Islet of Langerhans (tissue), 1 donor: ENCODE results near the gene EPHA10.
"Not testable (repeated sequence)": the region's sequence is repeated elsewhere in the genome, so short reads cannot be mapped to it uniquely, and the experiment has no call there.

ENCODE experiments used
- FAIRE-seq: peaks from one replicate; lab custom pipeline; 2011; peaks lifted over from hg19 to GRCh38; lab: Jason Lieb, UNC

The EPHA10 gene

DNA sequence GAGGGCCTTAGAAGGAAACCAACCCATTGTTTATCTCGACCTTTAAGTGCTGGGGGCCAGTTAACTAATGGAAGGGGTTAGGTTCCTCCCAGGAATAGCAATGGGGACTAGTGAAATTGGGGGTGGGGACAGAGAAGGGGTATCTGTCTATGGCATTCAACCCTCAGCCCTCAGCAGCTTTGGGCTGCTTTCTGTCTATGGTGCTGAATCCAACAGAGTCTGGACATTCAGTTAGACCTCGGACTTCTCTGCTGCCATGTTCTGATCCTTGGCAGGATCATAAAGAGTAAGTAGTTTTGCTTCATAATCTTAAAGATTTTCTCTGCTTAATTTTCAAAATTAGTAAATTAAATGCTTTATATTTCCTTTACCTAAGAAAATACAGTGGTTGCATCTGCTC, 2.6 kb upstream of the EPHA10 start:
- no peak for FAIRE-seq

DNA sequence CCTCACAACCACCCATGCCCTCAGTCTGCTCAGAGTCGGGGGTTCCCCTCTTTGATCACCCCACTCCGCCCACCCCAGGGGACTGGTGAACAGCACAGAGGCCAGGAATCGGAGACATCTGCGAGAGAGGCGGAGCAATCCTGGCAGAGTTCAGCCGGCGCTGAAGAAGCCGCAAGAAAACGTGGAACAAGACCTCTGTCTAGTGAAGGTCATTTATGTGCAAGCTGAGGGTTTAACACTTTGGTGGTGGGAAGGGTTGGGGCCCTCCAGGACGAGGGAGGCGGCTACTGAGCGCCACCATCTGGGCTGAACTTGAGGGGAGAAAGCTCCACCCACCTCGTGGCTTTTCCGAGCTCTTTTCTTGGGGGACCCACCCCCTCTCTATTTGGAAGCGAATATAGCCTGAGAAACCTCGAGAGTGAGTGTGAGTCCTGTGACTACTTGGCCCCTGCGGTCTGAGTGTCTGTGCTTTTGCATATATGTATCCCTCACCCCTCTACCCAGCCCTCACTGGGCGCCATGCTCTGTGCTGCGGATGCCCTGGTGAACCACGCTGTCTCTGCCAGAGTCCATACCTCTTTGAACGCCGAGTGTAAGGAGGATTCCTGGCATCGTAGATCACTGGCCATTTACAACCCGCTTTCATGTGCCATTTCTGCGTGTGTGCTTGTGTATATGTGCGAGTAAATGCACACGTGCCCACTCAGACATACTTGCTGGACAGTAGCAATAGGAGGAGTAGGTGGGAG, 1.2 kb upstream of the EPHA10 start:
- FAIRE-seq = no peak

DNA sequence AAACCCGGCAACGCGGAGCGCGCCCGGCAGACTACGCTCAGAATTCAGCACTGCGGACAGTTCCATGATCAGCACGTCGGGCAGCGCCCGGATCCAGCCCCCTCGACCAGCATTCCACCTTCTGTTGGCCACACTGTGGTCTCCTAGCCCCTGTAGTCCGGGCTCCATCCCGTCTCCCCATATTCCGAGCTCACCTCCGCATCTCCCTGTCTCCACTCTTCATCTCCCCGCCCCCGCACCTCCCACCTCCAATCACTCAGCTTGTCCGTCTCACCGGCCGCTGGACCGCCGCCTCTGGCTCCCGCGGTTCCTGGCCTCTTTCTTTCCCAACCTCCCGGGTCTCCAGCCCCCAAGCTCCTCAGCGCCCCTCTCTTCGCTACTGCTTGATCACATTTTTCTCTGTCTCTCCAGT, 500 bp downstream of the EPHA10 start:
- no peak for FAIRE-seq

DNA sequence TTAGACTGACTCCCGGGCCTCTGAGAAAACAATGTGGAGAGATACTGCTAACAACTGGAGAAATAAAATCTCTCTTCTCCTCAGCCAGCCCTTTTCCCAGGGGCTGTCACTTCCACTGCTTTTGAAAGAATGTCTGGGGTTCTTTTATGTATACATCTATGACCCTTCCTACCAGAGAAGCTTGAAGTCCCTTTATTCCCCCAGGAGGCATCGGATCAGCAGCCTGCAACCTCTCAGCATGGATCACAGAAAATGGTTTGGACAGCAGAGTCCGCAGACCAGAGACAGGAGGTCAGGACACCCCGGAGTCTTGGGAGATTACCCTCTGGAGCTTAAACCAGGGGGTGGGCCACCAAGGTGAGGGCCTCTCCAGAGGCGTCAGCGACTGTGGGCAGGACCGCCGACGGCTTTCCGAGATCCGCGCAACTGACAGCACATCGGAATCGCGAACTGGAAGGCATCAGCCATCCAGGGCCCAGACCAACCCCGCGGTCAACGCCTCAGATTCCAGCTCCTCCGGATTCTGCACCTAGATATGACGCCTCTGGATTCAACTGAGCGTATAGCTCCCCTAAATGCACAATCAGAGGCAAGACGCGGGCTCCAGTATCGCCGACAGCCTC, 1.0 kb downstream of the EPHA10 start:
- no peak for FAIRE-seq

DNA sequence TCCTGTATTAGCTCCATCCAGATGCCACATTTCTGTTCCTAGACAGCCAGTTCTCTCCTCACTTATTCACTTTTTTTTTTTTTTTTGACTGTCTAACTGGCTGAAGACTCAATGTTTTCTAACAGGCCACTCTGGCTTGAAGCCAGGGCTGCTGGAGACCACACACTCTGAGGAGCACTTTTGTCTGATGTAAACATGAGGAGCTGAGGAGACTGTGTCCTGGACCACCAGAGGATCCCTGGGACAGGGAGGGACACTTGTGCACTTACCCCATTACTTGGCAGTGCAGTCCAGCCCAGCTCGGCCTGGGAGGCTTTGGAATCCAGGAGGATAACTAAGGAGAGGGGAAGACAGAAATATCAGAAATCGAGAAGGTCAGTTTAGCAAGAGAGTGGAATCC, 2.4 kb downstream of the EPHA10 start:
- FAIRE-seq = no peak

DNA sequence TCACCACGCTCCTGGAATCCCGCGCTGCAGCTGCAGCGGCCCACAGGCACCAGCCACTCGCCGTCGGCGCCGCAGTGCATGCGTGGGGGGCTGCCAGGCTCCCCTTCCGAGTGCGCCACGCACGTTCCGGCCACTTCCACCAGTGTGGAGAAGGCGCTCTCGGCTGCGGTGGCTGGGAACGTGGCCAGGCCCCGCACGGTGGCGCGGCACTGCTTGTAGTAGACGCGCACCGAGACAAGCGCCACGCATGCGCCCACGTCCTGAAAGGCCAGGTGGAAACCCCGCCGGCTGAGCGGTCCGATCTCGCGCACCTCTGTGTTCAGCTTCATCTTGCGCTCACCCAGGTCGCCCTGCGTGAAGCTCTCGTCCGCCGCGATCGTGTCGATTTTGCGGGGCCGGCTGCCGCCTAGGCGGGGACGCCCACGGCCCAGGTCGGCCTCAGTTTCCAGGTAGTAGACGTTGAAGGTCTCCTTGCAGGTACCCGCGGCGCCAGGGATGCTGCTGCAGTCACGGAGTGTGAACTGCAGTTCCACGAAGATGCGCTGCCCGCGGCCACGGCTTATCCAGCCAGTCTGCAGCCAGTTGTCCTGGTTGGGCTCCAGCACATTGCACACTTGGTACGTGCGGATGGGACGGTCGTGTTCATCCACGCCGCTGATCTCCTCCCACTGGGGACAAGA, 3.4 kb downstream of the EPHA10 start:
- no peak for FAIRE-seq

DNA sequence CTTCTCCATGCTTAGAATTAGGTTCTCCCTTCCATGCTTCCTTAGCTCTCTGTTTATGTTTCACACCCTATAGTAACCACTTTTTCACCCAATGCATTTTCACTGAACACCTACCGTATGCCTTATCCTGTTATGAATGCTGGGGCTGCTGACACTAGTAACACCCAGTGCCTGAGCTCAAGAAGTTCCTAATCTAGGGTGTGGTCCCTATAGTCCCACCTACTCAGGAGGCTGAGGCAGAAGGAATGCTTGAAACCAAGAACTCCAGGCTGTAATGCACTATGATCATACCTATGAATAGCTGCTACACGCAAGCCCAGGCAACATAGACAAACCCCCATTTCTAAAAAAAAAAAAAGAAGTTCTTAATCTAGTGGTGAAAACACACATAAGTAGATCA, 5.5 kb downstream of the EPHA10 start:
- no peak for FAIRE-seq

DNA sequence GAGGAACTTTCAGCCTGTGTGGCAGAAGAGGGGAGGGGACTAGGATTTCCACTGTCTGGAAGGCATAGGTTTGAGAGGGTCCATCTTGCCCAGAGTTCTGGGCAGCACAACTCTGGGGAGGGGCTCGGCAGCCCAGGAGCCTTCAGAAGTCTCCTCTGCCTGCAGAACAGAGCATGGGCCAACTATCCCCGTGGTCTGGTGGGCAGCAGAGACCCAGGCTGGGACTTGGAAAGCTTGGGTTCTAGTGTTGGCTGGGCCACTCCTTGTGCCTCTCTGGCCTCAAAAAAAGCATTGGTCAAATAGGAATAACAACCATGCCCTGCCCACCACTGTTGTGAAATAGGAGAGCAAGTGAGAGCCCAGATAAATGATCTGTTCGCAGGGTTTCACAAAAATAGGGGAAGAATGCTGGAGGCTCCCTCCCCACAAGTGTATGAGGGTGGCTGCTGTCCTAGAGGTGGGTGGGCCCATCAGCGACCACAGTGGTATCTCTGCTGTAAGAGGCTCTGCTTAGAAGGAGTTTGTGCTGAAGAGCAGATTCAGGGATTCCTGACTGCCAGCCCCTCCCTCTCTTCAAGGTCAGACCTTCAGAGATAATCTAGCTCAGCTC, 8.9 kb downstream of the EPHA10 start:
- FAIRE-seq = no peak

DNA sequence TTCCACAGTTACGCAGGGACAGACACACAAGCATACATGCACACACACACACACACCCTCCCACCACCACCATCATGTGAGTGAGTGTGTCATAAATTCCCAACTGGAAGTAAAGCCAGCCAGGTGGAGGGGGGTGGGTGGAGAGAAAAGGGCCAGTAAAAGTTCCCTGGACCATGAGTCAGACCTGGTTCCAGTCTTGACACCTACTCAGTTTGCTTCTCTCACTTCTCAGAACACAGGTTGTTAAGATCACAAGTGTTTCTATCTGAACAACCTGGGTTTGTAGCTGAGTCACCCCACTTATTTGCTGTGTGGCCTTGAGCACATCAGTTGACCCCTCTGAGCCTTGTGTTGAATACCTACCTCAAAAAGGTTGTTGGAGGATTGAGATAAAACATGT, 9.6 kb downstream of the EPHA10 start:
- FAIRE-seq = no peak

DNA sequence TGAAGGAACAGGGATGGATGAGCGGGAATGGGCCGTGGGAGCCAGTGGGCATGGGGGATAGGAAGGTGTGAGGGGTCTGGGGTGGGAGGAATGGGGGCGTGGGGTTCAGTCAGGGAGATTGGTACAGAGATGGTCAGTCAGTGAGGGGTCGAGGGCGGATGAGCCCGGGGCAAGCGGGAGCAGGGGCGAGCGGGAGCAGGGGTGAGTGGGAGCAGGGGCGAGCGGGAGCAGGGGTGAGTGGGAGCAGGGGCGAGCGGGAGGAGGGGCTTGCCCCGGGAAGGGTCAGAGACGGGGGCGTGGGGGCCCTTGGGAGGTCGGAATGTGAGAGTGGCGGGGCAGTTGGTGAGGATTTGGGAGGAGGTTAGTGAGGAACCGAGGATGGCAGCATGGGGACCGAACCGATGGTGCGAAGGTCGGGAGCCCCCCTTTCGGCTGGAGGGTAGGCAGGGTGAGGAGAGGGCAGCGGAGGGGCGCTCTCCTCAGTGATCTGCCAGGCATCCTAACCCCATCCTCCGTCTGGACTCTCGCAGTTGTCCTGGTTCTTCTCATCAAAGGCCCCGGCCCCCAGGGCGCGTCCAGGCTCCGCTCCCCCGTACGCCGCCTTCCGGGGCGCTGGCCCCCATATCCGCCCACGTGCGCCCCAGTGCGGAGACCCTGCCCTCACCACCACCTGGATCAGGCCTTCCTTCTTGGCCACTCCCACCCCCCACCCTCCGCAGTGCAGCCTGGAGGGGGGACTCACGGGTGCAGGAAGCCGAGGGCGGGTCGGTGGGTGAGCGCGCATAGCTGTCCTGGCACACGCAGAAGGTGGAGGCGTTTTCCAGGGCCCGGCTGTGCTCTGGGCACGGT, 11.2 kb downstream of the EPHA10 start:
- FAIRE-seq = no peak

DNA sequence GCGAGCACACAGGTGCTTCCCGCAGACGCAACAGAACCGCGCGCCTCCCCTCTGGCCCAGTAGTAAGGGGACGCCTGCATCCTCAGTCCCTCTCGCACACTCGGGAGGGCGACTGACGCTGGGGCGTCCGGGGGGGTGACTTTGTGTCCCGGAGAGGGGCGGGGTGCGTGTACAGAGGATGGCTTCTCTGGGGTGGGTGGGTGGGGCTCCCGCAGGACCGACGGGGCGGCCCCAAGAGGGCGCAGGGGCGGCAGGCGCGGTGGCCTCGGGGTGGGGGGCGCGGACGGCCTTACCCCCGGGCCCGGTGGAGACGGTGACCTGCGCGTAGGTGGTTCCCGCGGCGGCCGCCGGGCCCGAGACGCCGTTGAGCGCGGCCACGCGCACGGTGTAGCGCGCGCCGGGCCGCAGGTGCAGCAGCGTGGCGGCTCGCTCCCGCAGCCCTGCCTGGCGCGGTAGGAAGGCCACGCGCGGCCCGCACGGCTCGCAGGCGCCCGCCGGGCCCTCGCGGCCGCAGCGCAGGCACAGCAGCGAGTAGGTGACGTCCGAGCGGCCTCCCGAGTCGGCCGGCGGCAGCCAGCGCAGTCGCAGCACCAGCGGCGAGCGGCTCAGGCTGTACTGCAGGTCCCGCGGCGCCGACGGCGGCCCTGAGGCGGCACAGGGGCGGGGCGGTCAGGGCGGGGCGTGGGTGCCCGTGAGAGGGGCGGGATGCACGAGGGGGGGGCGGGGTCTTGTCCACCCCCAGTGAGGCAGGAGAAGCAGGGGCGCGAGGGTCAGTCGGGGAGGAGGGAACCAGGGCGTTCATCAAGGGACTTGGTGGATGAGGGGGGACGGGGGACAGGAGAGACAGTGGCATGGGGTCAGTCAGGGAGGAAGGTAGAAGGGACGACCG, 12.1 kb downstream of the EPHA10 start:
- FAIRE-seq = no peak

DNA sequence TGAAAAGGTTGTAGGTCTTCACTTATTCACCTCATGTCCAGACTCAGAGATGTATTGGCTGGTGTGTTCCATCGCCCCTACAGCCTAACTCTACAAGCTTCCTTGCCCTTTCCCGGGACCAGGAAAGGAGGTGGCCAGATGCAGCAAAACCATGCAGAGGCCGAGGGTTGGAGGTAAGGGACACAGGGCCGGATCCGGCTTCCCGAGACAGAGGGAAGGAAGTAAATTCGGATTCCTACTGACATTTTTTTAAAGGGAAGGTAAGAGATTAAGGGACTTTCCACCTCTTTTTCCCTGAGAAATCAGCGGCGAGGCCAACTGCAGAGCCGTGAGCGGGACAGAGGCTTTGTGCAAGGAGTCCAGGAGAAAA, 12.7 kb downstream of the EPHA10 start:
- no peak for FAIRE-seq

DNA sequence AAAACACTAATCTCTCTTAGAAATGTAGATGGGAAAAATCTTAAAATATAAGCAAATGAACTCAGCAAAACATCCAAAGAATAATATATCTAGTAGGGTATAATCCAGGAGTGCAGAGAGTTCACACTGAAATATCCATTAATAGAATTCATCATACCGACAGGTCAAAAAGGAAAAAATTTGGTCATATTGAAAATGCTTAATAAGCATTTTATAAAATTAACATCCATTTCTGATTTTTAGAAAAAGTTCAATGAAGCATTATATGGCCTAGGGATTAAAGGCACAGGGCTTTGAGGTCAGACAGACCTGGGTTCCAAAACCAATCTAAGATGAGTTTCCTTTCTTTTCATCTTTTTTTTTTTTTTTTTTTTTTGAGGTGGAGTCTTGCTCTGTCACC, 16.4 kb downstream of the EPHA10 start:
- FAIRE-seq = no peak

DNA sequence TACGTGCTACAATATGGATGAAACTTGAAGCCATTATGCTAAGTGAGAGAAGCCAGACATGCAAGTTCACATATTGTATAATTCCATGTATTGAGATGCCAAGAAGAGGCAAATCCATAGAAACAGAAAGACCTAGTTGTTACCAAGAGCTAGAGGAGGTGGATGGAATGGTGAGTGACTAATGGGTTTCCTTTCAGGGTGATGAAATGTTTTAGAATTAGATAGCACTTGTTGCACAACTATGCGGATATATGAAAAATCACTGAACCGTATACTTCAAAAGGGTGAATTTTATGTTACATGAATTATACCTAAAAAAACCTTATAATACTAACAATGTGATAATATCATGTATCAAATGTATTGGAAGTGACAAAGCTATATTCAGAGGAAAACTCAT, 18.1 kb downstream of the EPHA10 start:
- FAIRE-seq = no peak

DNA sequence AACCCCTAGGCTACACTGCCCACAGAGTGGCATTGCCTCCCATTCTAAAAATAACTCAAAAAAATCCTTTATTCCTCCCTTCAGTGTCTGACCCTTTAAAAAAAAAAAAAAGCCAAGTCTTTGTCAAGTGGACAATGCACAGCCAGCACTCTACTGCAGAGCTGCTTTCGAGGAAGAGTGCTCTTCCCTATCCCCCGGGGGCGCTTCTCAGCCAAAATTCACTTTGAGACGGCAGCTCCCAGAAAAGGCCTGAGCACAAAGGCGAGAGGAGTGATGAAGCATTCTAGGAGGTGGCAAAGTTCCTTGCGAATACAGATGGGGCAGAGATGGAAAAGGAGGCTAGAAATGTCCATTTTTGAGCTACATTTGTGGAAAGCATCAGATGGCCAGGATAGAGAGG, 23.3 kb downstream of the EPHA10 start:
- FAIRE-seq = no peak

DNA sequence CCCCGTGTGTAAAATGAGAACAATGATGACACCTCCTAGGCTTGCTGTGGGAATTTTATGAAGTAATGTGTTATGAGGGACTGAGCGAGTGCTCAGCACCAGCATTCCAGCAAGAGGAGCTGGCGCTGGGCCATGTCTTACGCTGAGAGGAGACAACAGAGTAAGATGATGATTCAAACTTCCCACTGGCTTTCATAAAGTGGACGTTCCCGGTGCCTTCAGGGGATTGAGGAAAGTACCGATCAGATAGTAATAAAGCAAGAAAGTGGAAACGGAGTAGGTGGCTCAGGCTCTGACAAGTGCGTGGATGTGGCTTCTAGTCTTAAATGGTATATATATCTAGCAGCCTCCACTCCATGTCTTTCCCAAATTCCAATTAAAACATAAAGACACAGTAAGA, 23.8 kb downstream of the EPHA10 start:
- FAIRE-seq = no peak

DNA sequence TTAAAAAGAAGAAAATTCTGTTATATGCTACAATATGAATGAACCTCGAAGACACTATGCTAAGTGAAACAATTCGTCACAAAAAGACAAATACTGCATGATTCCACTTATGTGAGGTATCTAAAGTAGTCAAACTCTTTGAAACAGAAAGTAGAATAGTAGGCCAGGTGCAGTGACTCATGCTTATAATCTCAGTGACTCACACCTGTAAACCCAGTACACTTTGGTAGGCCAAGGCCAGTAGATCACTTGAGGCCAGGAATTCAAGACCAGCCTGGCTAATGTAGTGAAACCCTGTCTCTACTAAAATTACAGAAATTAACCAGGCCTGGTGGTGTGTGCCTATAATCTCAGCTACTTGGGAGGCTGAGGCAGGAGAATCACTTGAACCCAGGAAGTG, 25.7 kb downstream of the EPHA10 start:
- FAIRE-seq = peak; percentile 38

DNA sequence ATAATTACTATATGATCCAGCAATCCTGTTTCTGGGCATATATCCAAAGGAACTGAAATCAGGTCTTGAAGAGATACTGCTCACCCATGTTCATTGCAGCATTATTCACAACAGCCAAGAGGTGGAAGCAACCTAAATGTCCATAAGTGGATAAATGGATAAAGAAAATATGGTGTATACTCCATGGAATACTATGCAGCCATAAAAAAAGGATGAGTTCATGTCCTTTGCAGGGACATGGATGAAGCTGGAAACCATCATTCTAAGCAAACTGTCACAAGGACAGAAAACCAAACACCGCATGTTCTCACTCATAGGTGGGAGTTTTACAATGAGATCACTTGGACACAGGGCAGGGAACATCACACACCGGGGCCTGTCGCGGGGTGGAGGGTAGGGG, 26.3 kb downstream of the EPHA10 start:
- FAIRE-seq = not testable (repeated sequence)

DNA sequence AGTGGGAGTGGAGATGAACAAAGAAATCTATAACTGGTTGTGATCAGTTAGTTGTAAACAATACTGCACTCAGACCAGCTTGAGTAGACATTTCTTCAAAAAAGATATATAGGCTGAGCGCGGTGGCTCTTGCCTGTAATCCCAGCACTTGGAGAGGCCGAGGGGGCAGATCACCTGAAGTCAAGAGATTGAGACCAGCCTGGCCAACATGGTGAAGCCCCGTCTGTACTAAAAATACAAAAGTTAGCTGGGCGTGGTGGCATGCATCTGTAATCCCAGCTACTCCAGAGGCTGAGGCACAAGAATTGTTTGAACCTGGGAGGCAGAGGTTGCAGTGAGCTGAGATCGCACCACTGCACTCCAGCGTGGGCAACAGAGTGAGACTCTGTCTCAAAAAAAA, 26.9 kb downstream of the EPHA10 start:
- not testable (repeated sequence) for FAIRE-seq

DNA sequence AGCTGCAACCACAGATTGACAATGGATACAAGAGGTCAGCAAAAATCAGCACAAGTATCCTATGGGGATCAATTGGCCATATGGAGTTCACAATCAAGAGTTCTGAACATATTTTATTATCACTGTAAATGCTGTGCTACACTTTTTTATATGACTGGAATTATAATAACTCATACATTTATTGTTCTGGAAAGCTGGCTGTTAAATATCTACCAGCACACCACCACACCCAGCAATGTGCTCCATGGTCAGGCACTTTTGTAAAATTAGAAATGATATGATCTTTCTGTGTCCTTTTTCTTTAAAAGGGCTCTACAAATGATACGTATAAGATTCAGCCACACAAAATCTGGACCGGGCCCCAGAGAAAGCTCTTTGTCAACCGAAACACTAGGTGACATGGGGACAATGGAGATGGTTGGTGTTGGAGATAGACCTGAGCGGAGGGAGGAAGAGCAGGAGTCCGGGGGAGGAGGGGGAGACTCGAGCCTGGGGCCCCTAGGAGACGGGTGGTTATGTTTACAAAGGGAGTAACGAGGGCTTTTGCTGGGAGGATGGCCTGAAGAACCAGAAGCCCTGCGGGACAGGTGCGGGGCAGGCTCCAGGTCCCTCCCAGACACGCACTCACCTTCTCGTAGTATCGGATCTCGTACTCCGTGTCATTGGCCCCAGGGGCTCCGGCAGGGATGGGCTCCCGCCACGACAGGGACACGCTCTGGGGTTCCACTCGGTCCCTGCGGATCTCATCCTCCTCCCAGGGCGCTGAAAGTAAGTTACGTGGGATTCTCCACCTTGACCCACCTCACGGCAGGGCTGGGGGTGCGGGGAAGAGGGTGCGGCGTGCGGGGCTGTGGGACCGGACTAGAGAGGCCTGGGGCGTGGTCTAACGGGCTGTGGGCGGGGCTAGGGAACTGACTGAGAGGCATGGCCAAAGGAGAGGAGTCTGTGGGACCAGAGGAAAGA, 30.0 kb downstream of the EPHA10 start:
- FAIRE-seq = no peak
